GM12873 (cell line): ENCODE measurements around the gene PRSS27.

Experiments used
- TF ChIP-seq, protein P1 (sequence below): IDR thresholded peaks from 2 replicates; pipeline ENCODE4 v1.5.1; 2012; ENCODE audit warnings: low read depth, mild to moderate bottlenecking, moderate library complexity, low read length, control low read depth; ENCODE audit not compliant: insufficient read depth; ENCODE audit errors: missing control alignments

The PRSS27 gene

DNA sequence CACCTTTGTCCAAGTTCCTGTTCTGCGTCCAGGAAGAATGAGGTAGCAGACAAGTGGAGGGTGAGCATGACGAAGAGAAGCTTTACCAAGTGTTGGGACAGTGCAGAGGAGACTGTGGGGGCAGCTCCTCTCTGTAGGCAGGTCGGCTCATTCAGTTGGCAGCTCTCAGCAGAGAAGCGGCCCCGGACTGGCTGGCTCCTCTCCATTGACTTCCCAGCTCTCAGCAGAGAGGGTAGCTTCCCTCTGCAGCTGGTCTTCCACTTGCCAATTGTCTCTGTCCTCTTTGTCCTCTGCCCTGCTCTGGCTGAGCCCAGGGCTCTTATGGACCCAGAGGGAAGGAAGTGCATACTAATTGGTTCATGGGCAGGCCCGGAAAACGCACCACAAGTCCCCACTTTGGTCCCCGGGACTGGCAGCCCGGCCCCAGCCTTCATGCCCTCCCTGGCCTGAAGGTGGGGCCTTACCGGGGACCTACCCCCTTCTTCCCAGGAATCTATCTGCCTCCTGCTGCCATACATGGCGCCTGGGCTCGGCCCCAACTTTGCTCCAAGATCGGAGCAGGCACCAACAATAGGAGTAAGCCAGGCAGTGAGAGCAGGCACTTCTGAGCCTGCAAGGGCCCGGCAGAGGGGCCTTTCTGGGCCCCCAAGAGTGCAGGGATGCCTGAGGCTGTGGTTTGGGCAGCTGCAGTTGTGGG is 27.6 kb downstream of the PRSS27 start:
- TF ChIP-seq, protein P1, sequence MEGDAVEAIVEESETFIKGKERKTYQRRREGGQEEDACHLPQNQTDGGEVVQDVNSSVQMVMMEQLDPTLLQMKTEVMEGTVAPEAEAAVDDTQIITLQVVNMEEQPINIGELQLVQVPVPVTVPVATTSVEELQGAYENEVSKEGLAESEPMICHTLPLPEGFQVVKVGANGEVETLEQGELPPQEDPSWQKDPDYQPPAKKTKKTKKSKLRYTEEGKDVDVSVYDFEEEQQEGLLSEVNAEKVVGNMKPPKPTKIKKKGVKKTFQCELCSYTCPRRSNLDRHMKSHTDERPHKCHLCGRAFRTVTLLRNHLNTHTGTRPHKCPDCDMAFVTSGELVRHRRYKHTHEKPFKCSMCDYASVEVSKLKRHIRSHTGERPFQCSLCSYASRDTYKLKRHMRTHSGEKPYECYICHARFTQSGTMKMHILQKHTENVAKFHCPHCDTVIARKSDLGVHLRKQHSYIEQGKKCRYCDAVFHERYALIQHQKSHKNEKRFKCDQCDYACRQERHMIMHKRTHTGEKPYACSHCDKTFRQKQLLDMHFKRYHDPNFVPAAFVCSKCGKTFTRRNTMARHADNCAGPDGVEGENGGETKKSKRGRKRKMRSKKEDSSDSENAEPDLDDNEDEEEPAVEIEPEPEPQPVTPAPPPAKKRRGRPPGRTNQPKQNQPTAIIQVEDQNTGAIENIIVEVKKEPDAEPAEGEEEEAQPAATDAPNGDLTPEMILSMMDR: no peak

DNA sequence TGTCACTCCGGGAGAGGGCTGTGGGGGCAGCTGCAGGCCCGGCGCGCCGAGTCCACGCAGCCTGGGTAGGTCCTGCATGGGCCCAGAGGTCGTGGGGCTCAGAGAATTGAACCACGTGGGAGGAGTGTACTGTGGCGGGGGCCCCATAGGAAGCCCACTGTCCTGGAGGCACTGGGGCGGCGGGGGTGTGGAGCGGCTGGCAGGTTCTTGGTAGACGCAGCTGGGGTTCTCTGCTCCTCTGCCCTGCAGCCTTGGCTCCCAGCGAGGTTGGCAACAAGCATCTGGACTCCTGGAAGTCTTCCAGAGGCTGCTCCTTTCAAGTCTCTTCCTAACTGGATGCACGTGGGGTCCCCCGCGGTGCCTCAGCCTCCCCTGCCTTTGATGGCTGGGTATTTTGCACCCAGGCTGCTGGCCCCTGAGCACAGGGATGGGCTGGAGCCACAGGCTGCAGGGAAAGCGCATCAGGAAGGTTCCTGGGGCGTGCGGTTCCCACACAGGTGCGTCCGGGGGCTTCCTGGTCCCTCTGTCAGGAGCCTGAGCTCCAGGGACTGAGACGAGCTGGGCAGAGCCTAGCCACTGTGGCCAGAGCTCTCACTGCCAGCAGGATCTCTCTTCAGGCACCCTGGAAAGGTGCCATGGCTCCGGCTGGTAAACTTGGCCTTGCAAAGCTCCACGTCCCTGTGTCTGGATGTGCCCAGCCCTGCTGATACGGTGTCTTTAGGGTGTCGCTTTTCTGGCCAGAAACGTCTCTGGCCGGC is 28.4 kb downstream of the PRSS27 start:
- TF ChIP-seq, protein P1: no peak

DNA sequence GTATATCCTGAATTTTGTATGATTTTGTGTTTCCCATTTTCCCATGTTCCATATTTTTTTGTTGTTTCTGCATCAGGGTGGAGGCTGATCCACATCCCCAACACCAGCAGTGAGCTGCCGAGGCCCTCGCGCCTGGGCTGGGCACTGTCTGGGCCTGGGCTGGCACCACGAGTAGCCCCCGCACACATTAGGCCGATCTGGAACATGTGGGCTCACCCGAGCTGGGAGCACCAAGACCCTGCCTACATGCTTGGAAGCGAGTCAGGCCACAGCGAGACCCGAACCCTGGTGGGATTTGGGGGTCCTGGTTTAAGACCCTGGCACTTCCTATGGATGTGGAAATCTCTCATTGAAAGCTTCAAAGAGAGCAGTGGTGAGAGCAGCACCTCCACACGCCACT is 29.2 kb downstream of the PRSS27 start:
- TF ChIP-seq, protein P1: no peak

DNA sequence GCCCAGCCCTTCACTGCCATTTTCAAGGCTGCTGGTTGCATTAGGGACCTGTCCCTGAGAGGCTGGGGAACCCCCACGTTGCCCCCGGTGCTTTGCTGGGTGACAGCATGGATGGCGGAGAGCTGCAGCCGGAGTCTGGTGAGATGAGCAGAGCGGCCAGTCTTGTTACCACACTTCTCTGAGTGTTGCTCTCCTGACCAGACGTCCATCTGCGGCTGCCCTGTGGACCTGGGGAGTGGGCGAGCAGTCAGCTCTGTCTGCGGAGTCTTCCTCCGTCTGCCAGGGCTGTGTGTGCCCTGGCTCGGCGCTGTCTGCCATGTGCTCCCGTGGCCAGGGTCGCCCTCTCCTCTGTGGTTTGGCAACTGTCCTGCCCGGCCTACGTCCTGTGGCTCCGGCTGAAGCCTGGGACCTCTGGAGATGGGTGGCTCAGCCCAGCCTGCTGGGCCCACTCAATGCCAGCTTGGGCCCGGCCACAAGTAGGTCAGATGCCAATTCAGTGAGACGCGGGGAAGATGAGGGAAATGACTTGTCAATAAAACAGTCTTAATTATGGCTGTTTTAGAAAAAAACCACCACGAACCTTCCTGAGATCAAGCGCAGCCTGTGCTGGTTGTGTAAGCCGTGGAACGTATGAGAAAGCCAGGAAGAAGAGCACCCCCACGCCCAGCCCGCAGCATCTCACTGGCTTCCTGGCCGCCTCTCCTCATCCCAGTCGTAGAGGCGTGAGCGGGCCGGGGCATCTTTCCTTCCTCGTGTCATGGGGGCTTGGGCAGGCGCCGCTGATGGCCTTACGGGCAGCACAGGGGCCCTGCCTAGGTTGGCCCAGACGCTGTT is 29.8 kb downstream of the PRSS27 start:
- TF ChIP-seq, protein P1: no peak

DNA sequence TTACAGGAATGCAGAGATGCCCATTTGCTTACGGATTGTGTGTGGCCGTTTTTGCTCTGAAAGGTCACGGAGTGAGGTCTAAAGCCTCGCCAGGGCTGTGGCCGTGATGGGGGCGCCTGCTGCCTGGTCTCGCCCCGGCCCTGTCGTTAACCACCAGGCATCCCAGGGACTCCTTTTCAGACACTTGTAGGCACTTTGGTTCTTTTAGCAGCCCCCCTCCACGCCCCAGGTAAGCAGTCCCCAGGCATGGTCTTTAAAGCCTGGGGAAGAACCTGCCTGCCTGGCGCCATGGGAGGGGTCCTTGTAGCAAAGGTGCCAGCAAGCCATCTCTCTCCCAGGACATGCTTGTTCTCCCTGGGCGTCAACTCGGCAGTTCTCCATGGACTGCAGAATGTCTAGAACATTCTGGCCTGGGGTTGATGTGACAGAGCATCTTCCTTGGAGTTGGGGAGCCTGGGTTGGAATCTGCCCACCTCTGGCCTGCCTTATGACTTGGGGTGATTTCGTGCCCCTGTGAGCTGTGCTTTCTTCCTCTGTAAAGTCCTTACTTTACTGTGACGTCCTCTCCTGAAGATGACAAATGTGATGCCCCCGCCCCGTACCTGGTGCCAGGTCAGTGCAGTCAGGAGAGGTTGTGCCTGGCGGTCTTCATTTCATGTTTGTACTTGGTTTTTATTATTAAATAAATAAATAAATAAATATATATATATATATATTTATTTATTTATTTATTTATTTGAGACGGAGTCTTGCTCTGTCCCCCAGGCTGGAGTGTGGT is 32.3 kb downstream of the PRSS27 start:
- TF ChIP-seq, protein P1: no peak

DNA sequence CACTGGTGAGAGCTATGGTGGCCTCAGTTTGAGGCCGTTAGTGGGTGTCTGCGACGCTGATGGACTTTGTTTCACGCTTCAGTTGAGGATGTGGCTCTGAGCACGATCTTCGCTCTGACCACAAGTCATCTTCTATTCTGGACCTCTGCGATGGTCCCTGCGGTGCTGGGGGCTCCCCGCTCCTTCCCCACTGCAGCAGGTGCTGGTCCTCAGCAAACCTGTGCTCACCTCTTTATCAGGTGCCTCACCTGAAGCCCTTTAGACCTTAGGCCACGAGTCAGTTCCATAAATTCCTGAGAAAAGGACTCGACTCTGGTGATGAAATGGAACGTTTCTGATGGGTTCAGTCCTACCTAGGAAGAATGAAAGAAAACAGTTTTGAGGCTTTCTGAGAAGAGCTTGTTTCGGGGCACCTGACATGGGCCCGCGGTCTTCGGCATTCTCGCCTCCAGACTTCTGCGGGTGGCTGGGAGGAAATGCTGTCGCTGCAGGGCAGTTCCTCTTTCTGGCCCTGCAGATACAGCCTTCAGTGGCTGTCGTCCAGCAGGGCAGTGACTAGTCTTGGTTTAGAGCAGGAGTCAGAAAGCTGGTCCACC is 33.0 kb downstream of the PRSS27 start:
- TF ChIP-seq, protein P1: no peak
